NCI-H345 (cell line): ENCODE results near the gene CLASP2.

Experiments
- DNase-seq: peaks from one replicate; lab custom pipeline; 2025; lab: John Stamatoyannopoulos, UW

Gene CLASP2

GRCh38 chr3:33636125-33636850 is 81.8 kb downstream of the CLASP2 start:
- DNase-seq: peak; percentile 14

GRCh38 chr3:33634262-33634661 is 83.8 kb downstream of the CLASP2 start:
- no peak for DNase-seq

DNA sequence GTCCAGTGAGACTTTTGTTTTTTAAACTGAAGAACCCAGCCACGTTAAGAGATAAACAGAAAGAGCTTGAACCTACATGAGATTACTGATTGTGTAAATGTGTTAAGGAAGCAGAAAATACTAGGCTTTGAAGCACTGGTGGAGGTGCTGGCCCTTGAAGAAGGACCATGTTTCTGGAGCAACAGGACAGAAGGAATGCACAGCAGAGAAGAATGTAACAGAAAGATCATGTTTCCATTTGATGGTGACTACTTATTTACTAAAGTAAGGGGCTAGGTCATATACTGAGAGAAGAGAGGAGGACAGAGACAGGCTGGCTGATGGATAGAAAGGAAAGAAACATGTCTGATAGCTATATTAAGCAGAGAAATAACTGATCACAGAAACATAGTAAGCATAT is 88.8 kb downstream of the CLASP2 start:
- no peak for DNase-seq

DNA sequence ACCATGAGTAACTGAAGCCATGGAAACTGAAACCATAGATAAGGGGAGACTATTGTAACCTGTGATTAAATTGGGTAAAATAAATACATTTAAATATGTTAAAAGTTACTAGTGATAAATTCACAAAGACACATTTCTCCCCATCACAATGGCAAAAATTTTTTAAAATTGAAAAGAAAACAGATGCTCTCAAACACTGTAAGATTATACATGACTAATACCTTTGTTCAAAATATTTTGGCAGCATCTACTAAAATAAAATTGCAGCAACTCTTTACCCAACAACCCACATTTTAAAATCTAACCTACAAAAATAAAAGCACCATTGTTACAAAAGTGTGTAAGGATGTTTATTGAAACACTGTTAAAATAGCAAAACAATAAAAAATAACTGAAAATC is 93.3 kb downstream of the CLASP2 start:
- DNase-seq: no peak

- no peak for DNase-seq
Measured at GRCh38 chr3:33613041-33613440, 105.0 kb downstream of the CLASP2 start.

DNA sequence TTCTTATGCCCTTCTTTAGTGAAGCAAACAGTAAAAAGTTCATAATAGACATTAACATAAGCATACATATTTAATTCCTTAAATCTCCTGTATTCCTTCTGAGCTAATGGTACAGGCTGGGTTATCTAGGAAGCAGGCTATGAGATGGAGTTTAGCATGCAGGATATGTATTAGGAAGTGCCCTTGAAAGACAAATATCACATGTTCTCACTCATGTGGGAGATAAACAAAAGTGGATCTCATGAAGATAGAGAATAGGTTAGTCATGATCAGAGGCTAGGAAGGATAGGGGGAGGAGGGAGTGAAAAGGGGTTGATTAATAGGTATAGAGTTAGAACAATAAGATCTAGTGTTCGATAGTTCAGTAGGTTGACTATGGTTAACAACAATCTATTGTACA is 105.4 kb downstream of the CLASP2 start:
- no peak for DNase-seq

GRCh38 chr3:33602829-33603228 is 115.2 kb downstream of the CLASP2 start:
- DNase-seq: no peak

- DNase-seq: no peak
Measured at GRCh38 chr3:33597257-33597689, 120.8 kb downstream of the CLASP2 start.

- no peak for DNase-seq
Measured at GRCh38 chr3:33592999-33593398, 125.1 kb downstream of the CLASP2 start.

DNA sequence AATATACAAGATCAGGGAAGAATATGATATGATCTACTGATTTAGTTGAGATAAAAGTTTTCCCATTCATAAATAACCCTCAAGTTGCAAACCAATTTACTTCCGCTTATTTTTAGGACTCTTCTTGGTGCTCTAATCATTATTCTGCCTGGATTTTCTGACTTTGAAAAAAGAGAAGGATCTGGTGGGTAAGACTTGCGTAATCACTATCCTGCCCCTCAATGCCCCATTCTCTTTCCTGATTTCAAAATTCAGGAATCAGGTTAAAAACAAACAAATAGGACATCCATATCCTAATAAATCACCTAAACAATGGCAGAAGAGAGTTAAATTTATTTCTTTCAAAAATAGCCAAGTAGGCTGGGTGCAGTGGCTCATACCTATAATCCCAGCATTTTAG is 127.5 kb downstream of the CLASP2 start:
- DNase-seq: no peak

- DNase-seq: no peak
Measured at GRCh38 chr3:33586402-33586801, 131.7 kb downstream of the CLASP2 start.

DNA sequence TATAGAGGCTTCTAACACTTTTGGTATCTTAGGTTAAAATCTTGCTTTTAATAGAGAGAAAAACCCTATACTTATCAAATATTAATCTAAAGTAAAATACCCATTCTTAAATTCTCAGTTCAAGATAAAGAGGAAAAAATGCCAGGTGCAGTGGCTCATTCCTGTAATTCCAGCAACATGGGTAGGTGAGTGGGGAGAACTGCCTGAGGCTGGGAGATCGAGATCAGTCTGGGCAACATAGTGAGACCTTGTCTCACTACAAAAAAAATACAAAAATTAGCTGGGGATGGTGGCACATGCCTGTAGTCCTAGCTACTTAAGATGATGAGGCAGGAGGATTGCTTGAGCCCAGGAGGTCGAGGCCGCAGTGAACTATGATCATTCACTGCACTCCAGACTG is 135.8 kb downstream of the CLASP2 start:
- no peak for DNase-seq

- DNase-seq: no peak
Measured at GRCh38 chr3:33581666-33582065, 136.4 kb downstream of the CLASP2 start.

DNA sequence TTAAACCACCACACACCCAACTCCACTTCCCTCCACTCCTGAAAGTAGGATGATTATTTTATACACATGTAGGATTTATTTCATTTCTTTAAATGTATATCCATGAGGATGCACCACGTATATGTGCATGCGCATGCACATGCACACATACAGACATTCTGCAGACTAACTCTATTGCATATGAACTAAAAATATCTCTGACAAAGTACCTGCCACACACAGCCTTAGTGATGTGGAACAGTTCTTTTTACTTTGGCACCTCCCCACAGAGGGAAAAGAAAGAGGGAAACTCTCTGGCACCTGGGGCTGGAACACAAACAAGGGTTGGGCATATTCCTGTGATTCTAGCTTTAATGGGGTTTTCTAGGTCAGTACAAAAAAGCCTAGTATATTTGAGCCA is 138.2 kb downstream of the CLASP2 start:
- no peak for DNase-seq

- DNase-seq: no peak
Measured at GRCh38 chr3:33579178-33579510, 138.9 kb downstream of the CLASP2 start.

- no peak for DNase-seq
Measured at GRCh38 chr3:33578325-33579177, 139.5 kb downstream of the CLASP2 start.

DNA sequence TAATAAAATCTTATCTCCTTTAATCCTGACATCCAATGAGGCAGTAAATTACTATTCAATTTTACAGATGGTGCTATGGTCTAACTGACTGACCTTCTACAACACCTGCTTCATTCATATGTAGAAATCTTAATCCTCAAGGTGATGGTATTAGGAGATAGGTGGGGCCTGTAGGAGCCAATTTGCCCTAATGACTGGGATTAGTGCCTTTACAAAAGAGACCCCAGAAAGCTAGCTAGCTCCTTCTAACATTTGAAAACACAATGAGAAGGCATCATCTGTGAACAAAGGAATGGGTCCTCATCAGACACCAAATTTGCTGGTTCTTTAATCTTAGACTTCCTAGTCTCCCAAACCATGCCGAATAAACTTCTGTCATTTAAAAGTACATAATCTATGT is 140.5 kb downstream of the CLASP2 start:
- DNase-seq: no peak

DNA sequence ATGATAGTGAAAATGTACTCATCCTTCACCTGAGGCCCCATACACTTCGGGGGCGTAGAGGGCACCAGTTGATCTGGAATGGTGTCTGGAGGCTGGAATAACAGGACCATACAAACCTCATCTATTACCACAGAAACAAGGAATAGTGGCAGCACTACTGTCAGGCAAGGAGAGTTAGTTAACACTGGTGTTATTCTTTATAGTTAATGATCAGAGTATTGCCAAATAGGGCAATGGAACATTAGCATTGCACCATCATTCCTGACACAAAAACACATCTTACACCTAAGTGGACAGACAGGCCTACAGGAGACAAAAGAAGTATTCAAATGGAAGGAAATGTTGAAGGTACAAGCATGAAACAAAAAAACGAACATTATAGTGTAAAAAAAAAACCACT is 140.9 kb downstream of the CLASP2 start:
- DNase-seq: no peak

GRCh38 chr3:33575311-33575710 is 142.7 kb downstream of the CLASP2 start:
- no peak for DNase-seq

DNA sequence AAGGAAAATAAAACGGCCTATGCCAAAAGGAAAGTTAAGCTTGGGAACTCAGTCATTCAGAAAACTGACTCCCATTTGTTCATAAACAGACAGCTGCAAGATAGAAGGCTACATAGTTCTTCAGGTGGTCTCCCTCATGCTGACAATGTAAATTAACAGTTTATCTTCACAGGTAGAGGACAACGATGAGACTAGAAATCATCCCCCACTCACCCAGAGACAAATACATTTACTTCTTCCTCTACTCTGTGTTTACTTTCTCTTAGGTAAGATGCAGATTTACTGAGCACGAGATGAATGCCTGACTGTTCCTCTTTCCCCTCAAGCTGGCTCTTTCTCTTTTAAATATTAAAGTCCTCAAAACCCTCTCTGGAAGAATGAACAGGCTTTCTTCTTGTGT is 160.2 kb downstream of the CLASP2 start:
- DNase-seq: no peak

GRCh38 chr3:33557279-33557678 is 160.8 kb downstream of the CLASP2 start:
- no peak for DNase-seq

DNA sequence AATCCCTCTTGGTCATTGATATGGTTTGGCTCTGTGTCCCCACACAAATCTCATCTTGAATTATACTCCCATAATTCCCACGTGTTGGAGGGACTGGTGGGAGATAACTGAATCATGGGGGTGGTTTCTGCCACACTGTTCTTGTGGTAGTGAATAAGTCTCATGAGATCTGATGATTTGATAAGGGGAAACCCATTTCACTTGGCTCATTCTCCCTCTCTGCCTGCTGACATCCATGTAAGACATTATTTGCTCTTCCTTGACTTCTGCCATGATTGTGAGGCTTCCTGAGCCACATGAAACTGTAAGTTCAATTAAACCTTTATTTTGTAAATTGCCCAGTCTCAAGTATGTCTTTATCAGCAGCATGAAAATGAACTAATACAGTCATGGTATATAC is 171.0 kb downstream of the CLASP2 start:
- no peak for DNase-seq

DNA sequence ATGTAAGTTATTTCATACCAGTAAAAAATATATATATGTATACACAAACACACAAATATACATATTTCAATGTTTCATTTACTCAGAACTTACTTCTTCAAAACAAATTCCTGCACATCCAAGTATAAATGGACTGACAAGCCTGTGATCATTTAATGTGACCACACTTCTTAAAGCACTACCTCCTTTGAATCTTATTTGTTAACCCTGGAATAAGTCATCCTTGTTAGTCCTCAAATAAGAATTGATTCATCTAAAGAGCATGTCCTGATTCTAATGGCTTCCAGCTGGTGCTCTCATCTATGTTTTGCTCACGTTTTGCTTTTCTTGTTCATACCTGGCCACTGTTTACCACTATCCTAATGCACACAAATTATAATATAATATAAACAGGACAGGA is 173.9 kb downstream of the CLASP2 start:
- no peak for DNase-seq

- no peak for DNase-seq
Measured at GRCh38 chr3:33543601-33544000, 174.5 kb downstream of the CLASP2 start.
